Natural killer cell treated with Interleukin-12 subunit alpha and Interleukin-12 subunit beta and Interleukin-15 and Interleukin-18, amount 100 ng/mL, for 72 hours (primary cell): ENCODE measurements around the gene NOL6. TPM values are rescaled to one million over a fixed set of nuclear protein-coding genes. Genes with fewer than 3 reads are reported as not detected.
"Not testable (repeated sequence)": the region's sequence is repeated elsewhere in the genome, so short reads cannot be mapped to it uniquely, and the experiment has no call there.

Experiments used
- ATAC-seq, 2 donors: fragments of 150-1000 bp; cut with Tn5 transposase in 1 of 2; sonication (Bioruptor Pico), chemical (Tn5 transposase) in 1 of 2; 2 replicates each; pipeline ENCODE4 v1.10.0; 2021
- DNase-seq: peaks from one replicate; pipeline ENCODE4 v3.0.0; 2022; ENCODE audit warnings: low spot score
- H3K27ac Mint-ChIP-seq, 2 donors: 1 replicate in 1 of 2; 2 replicates in 1 of 2; pipeline ENCODE4 v1.8.0; 2022; ENCODE audit warnings: mixed read lengths in 2 of 2, mild to moderate bottlenecking in 1 of 2, moderate library complexity in 1 of 2
- H3K27me3 Mint-ChIP-seq, 2 donors: 1 replicate in 1 of 2; 2 replicates in 1 of 2; pipeline ENCODE4 v1.8.0; 2022; ENCODE audit warnings: mixed read lengths in 2 of 2
- H3K36me3 Mint-ChIP-seq: one replicate; pipeline ENCODE4 v1.8.0; 2022; ENCODE audit warnings: mixed read lengths
- H3K4me1 Mint-ChIP-seq, 2 donors: 1 replicate in 1 of 2; 2 replicates in 1 of 2; pipeline ENCODE4 v1.8.0; 2022; ENCODE audit warnings: low read depth in 2 of 2, mixed read lengths in 2 of 2, mild to moderate bottlenecking in 1 of 2
- H3K4me3 Mint-ChIP-seq: one replicate; pipeline ENCODE4 v1.8.0; 2022; ENCODE audit warnings: mixed read lengths
- H3K9me3 Mint-ChIP-seq: 2 replicates; pipeline ENCODE4 v1.8.0; 2022; ENCODE audit warnings: mixed read lengths
- total RNA-seq, 2 donors: library from RNA; stranded (reverse); gene quantifications; one replicate each; pipeline ENCODE4 v1.2.3, GENCODE V29; 2022

Gene NOL6
- 100 to 1,000 TPM in 1 of 2 donors, 10 to 100 TPM in 1; 48.3 to 104 TPM for total RNA-seq

- peak within 1 kb of the TSS; percentile 84 to 98 for H3K27ac Mint-ChIP-seq
- DNase-seq (peak; percentile 98), ATAC-seq (peak; percentile 100)
- peaks cover 7% of the 10 kb centered on the region for H3K36me3 Mint-ChIP-seq
- H3K27me3 Mint-ChIP-seq: no peaks in the 10 kb centered on the region
- H3K9me3 Mint-ChIP-seq: no peaks in the 10 kb centered on the region
- peaks cover 18 to 23% of the 10 kb centered on the region in 2 donors for H3K4me1 Mint-ChIP-seq
- peak within 1 kb of the TSS; percentile 96 for H3K4me3 Mint-ChIP-seq
Measured at GRCh38 chr9:33473643-33474352, at the start of gene NOL6. TSS of gene NOL6 (minus strand) at chr9:33473924. CDS start at chr9:33473842, 82 bp downstream.

DNA sequence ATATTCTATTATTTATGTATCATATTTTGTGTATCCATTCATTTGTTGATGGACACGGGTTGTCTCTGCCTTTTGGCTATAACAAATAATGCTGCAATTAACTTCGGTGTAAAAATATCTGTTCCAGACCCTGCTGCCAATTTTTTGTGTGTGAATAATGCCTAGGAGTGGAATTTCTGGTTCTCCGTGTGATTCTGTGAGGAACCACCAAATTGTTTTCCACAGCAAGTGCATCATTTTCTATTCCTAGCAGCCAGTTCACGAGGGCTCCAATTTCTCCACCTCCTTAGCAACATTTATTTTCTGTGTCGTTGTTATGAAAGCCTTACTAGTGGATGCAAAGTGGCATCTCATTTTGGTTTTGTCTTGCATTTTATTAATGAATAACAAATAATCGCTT, 48.1 kb upstream of the NOL6 start:
- H3K4me1 Mint-ChIP-seq, H3K36me3 Mint-ChIP-seq, ATAC-seq, H3K27ac Mint-ChIP-seq, DNase-seq, H3K4me3 Mint-ChIP-seq, H3K9me3 Mint-ChIP-seq: not testable (repeated sequence)
- H3K27me3 Mint-ChIP-seq: peaks cover 35 to 39% of the 10 kb centered on the region in 2 donors

GRCh38 chr9:33517934-33518577, 44.3 kb upstream of the NOL6 start:
- not testable (repeated sequence) for H3K4me3 Mint-ChIP-seq, H3K9me3 Mint-ChIP-seq, H3K4me1 Mint-ChIP-seq, H3K27ac Mint-ChIP-seq, DNase-seq, H3K36me3 Mint-ChIP-seq, ATAC-seq
- peaks cover 21 to 22% of the 10 kb centered on the region in 2 donors for H3K27me3 Mint-ChIP-seq

DNA sequence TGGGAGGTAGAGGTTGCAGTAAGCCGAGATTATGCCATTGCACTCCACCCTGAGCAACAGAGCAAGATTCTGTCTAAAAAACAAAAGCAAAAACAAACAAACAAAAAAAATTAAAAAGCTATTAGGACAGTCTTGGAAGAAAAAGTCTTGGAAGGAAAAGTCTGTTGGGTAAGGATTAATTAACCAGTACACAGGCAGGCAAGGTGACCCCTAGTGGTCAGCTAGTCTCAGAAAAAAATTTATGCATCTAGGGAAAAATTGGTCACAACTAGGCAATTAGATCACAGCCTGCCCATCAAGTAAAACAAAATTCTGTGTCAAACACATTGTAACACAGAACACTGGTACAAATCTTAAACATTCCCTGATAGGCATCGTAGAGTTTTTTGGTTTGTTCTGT, 43.6 kb upstream of the NOL6 start:
- H3K4me1 Mint-ChIP-seq: no peaks in the 10 kb centered on the region
- ATAC-seq: no peak
- H3K9me3 Mint-ChIP-seq: no peaks in the 10 kb centered on the region
- DNase-seq: no peak
- peaks cover 14 to 18% of the 10 kb centered on the region in 2 donors for H3K27me3 Mint-ChIP-seq
- H3K27ac Mint-ChIP-seq: no peak overlapping the region
- H3K36me3 Mint-ChIP-seq: no peaks in the 10 kb centered on the region
- no peak overlapping the region for H3K4me3 Mint-ChIP-seq

DNA sequence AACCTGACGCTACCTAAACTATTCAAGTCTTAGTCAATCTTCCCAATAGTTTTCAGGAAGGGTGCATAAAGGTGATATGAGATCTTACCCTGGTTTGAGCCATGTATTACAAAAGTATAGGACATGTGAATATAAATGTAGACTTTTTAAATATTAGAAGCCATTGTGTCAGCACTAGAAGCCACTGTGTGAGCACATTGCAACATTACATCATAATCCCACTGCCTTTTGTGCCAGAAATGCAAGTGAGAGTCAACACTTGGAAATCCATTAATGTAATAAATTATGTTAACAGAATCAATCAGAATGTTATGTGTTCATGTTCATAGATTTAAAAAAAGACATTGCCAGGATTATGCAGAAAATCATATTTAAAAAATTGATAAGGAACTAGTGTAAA, 42.7 kb upstream of the NOL6 start:
- ATAC-seq, H3K36me3 Mint-ChIP-seq, H3K27ac Mint-ChIP-seq, H3K9me3 Mint-ChIP-seq, H3K4me1 Mint-ChIP-seq, DNase-seq, H3K4me3 Mint-ChIP-seq: not testable (repeated sequence)
- H3K27me3 Mint-ChIP-seq: peaks cover 5 to 10% of the 10 kb centered on the region in 2 donors

GRCh38 chr9:33515342-33515995, 41.7 kb upstream of the NOL6 start:
- H3K27ac Mint-ChIP-seq, ATAC-seq, H3K9me3 Mint-ChIP-seq, H3K4me1 Mint-ChIP-seq, DNase-seq, H3K4me3 Mint-ChIP-seq, H3K36me3 Mint-ChIP-seq: not testable (repeated sequence)
- peaks cover 5 to 10% of the 10 kb centered on the region in 2 donors for H3K27me3 Mint-ChIP-seq

DNA sequence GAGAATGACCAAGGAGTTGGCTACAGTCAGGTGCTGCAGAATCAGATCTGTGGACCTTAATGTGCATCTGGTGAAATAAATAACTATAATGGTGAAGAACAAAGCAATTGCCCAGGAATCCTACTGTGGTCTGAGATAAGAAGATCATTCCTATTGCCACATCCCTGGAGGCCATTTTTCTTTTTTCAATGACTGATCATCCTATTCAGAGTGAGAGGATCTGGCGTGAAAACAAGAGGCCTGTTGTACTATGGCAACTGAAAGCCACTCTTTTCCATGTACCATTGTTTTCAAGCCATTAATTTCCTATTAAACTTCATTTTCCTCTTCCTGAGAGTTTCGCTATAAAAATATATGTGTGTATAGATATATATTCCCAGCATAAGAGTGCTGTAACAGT, 38.8 kb upstream of the NOL6 start:
- H3K4me1 Mint-ChIP-seq, ATAC-seq, H3K27ac Mint-ChIP-seq, H3K4me3 Mint-ChIP-seq, DNase-seq, H3K9me3 Mint-ChIP-seq, H3K36me3 Mint-ChIP-seq, H3K27me3 Mint-ChIP-seq: not testable (repeated sequence)

DNA sequence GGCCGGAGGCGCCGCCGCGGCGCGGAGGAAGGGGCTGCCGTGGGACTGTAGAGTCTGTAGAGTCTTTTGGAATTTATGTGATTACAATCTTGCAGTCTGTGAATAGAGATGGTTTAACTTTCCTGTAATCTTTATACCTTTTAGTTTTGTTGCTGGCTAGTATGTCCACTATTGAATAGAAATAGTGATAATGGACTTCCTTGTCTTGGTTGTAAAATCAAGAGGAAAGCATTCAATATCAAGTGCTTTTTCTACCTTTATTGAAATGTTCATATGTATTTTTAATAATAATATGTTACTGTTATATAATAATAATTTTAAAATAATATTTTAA, 37.4 kb upstream of the NOL6 start:
- not testable (repeated sequence) for DNase-seq, H3K9me3 Mint-ChIP-seq, ATAC-seq, H3K36me3 Mint-ChIP-seq, H3K27me3 Mint-ChIP-seq, H3K4me1 Mint-ChIP-seq
- peak overlapping the region; percentile 85 to 95 for H3K27ac Mint-ChIP-seq
- H3K4me3 Mint-ChIP-seq: peak overlapping the region; percentile 97

- Mint-ChIP-seq H3K4me1 (peaks cover 2 to 8% of the 10 kb centered on the region in 2 donors), H3K27me3 (no peaks in the 10 kb centered on the region), H3K9me3 (no peaks in the 10 kb centered on the region), H3K4me3 (peak overlapping the region; percentile 97), H3K36me3 (no peaks in the 10 kb centered on the region), H3K27ac (peak overlapping the region; percentile 85 to 95)
- DNase-seq (no peak), ATAC-seq (peak; percentile 82 to 84)
Measured at GRCh38 chr9:33510262-33511183, 36.8 kb upstream of the NOL6 start.

DNA sequence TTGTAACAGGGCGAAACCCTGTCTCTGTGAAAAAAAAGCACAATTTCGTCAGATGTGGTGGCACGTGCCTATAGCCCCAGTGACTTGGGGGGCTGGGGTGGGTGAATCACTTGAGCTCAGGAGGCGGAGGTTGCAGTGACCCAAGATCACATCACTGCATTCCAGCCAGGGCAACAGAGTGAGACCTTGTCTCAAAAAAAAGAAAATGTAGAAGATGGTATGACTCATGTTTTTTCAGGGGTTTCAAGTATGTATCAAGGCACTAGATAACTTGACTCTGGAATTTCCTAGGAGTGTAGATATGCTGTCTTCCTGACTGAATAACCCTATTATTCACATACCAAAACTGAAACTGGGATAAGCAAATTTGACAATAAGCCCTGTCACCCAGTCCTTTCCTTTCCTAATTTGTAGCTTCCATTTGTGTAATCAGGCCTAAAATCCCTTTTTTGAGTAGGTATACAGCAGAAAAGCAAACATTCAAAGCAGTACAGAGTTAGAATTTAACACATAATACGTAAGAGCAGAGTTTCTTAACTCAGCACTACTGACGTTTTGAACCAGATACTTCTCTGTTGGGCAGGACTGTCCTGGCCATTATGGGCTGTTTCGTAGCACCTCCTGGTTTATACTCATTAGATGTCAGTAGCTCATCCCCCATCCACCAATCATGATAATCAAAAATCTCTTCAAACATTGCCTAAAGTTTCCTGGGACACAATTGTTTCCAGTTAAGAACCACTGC, 33.1 kb upstream of the NOL6 start:
- H3K4me3 Mint-ChIP-seq: no peak overlapping the region
- no peaks in the 10 kb centered on the region for H3K36me3 Mint-ChIP-seq
- DNase-seq (no peak), ATAC-seq (no peak)
- no peaks in the 10 kb centered on the region for H3K27me3 Mint-ChIP-seq
- no peaks in the 10 kb centered on the region for H3K9me3 Mint-ChIP-seq
- peaks cover 2 to 8% of the 10 kb centered on the region in 2 donors for H3K4me1 Mint-ChIP-seq
- H3K27ac Mint-ChIP-seq: no peak overlapping the region

- ATAC-seq (no peak), DNase-seq (no peak)
- Mint-ChIP-seq H3K9me3 (no peaks in the 10 kb centered on the region), H3K27me3 (no peaks in the 10 kb centered on the region), H3K36me3 (no peaks in the 10 kb centered on the region), H3K4me3 (no peak overlapping the region), H3K4me1 (no peaks in the 10 kb centered on the region), H3K27ac (no peak overlapping the region)
Measured at GRCh38 chr9:33498387-33498786, 24.7 kb upstream of the NOL6 start.

- not testable (repeated sequence) for H3K4me1 Mint-ChIP-seq, DNase-seq, H3K27me3 Mint-ChIP-seq, H3K4me3 Mint-ChIP-seq, H3K9me3 Mint-ChIP-seq, ATAC-seq, H3K36me3 Mint-ChIP-seq, H3K27ac Mint-ChIP-seq
Measured at GRCh38 chr9:33493819-33494218, 20.1 kb upstream of the NOL6 start.

DNA sequence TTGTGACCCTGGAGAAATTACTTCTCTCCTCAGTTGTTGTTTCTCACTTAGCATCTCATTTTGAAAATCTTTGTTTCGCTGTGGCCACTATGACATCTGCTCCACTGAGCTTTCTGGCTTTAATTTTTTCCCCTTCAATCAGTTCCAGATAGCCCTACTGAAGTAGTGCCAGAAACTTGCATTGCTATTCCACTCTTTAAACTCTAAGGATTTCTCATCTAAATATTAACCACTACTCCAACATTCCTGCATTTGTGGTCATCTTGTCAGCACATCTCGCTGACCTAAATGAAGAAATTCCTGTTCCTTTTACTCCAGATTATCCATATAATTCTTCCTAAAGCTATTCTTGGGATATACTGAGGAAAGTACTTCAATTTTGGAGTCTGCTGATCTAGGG, 15.3 kb upstream of the NOL6 start:
- Mint-ChIP-seq H3K27me3 (peaks cover 3 to 7% of the 10 kb centered on the region in 2 donors), H3K4me3 (no peak overlapping the region), H3K9me3 (no peaks in the 10 kb centered on the region), H3K36me3 (no peaks in the 10 kb centered on the region), H3K27ac (no peak overlapping the region), H3K4me1 (no peaks in the 10 kb centered on the region)
- DNase-seq: no peak
- ATAC-seq: no peak
